ENCODE measurements around the gene SAP30L. TPM values are rescaled to one million over a fixed set of nuclear protein-coding genes. Genes with fewer than 3 reads are reported as not detected.

Gene SAP30L
- total and polyA plus RNA-seq, 2 of the 4 experiments (the other 2 are of a cell fraction) = 9.7 to 17.6 TPM

DNA sequence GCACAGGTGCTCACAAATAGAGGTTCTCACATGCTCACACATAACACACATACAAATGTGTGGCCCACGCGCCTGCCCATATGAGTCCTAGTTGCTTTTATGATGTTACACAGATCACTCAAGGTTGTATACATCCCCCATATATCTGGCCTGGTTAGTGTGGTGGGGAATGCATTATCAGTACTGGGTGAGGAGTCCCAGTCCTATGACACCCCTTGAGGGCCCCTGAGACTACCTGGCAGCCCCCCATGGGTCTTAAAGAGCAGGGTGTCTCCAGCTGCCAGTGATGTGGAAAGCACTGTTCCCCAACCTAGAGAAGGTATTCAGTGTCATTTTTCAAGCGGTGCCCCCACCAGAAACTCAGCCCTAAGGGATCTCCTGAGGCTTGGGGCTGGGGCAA is 35.0 kb downstream of the SAP30L start:
- H3K79me1 ChIP-seq (ENCODE audit: low read depth in 1 of 2, low read length in 2 of 2) = no peaks in the 10 kb centered on the region
- H3K23ac ChIP-seq (ENCODE audit: low read depth, low read length) = no peak overlapping the region
- no peak overlapping the region for H2BK120ac ChIP-seq (ENCODE audit: low read depth, low read length)
- H2BK20ac ChIP-seq (ENCODE audit: low read depth, low read length) = no peak overlapping the region
- H4K20me1 ChIP-seq (ENCODE audit: insufficient read depth, low read length) = no peaks in the 10 kb centered on the region; the same call in 1 of the 2 replicates
- H3K9me3 ChIP-seq (ENCODE audit: control insufficient read depth, insufficient read depth, low read length) = peaks cover 10% of the 10 kb centered on the region
- no peak overlapping the region for H2BK5ac ChIP-seq (ENCODE audit: low read depth, low read length, poor library complexity, severe bottlenecking)
- H3K18ac ChIP-seq (ENCODE audit: low read depth, low read length) = no peak overlapping the region
- H3K27me3 ChIP-seq (ENCODE audit: control insufficient read depth, insufficient read depth, low read length) = peaks cover 99% of the 10 kb centered on the region
- CTCF ChIA-PET = no interaction called here
- no peak overlapping the region for H2AK5ac ChIP-seq (ENCODE audit: low read depth, low read length)
- 0% methylated on average over 1 of the region's 3 CpGs; no CpG with 5 or more reads in 1 of the 2 experiments for WGBS, 2 experiments (ENCODE audit: extremely low coverage in 2 of 2, insufficient read length in 1 of 2)
- BruUV-seq (replicated peaks) = no TSS peak
- POLR2A ChIA-PET (ENCODE audit: unreplicated experiment) = no interaction called here
- no peak overlapping the region for H3K14ac ChIP-seq (replicated peaks; ENCODE audit: low read depth, low read length)
- H2AK9ac ChIP-seq (replicated peaks; ENCODE audit: low read depth, low read length, poor library complexity) = no peak overlapping the region
- no peak overlapping the region for H2AFZ ChIP-seq (replicated peaks; ENCODE audit: low read length, poor library complexity)
- in situ Hi-C loops (cut with MboI; ENCODE audit: low sequenced_read_pairs) (no loop called here), dilution Hi-C loops (cut with HindIII; ENCODE audit: low sequenced_read_pairs, unreplicated experiment) (no loop called here), intact Hi-C loops (cut with micrococcal nuclease) (no loop called here)
- no peak overlapping the region for H3K4me3 ChIP-seq (ENCODE audit: insufficient read depth, low read depth, low read length)
- no peaks in the 10 kb centered on the region for H3K9me1 ChIP-seq (ENCODE audit: insufficient read depth, low read length)
- ATAC-seq (ENCODE audit: low read depth) (no peak), DNase-seq (no peak)
- H3K56ac ChIP-seq (ENCODE audit: extremely low read depth, insufficient read depth, low read length) = no peak overlapping the region
- no peak overlapping the region for H3K27ac ChIP-seq (ENCODE audit: insufficient read depth, low read length)
- no peak overlapping the region for H3K9ac ChIP-seq (ENCODE audit: low read depth, low read length)
- H4K8ac ChIP-seq (ENCODE audit: low read depth in 2 of 2, low read length in 2 of 2) = no peak overlapping the region
- no peak overlapping the region for H4K5ac ChIP-seq (ENCODE audit: low read depth, low read length)
- no peaks in the 10 kb centered on the region for H3K36me3 ChIP-seq (ENCODE audit: control insufficient read depth, insufficient read depth, low read length)
- H3K4ac ChIP-seq (ENCODE audit: low read depth, low read length) = no peak overlapping the region
- H3K4me1 ChIP-seq (ENCODE audit: control insufficient read depth, insufficient read depth, low read length) = peaks cover 2% of the 10 kb centered on the region; the same call in 1 of the 2 replicates
- TF ChIP-seq, protein P1, sequence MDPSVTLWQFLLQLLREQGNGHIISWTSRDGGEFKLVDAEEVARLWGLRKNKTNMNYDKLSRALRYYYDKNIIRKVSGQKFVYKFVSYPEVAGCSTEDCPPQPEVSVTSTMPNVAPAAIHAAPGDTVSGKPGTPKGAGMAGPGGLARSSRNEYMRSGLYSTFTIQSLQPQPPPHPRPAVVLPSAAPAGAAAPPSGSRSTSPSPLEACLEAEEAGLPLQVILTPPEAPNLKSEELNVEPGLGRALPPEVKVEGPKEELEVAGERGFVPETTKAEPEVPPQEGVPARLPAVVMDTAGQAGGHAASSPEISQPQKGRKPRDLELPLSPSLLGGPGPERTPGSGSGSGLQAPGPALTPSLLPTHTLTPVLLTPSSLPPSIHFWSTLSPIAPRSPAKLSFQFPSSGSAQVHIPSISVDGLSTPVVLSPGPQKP (IDR thresholded peaks at IDR 0.05; ENCODE audit: borderline replicate concordance, low read depth, low read length) = no peak
- no peak for TF ChIP-seq RCOR1 (IDR thresholded peaks at IDR 0.05; ENCODE audit: insufficient replicate concordance, low read length)
- no peak for TF ChIP-seq MAZ (IDR thresholded peaks at IDR 0.05; ENCODE audit: borderline replicate concordance, low read depth, low read length)
- no peak for TF ChIP-seq RFX5 (IDR thresholded peaks at IDR 0.05; ENCODE audit: low read depth, low read length)
- no peak for TF ChIP-seq POLR2A (IDR thresholded peaks at IDR 0.05; ENCODE audit: low read depth, low read length)
- no peak for TF ChIP-seq CHD1 (IDR thresholded peaks at IDR 0.05; ENCODE audit: low read depth, low read length)
- TF ChIP-seq MAFK (IDR thresholded peaks at IDR 0.05; ENCODE audit: low read depth, low read length) = no peak
- TF ChIP-seq, protein P2, sequence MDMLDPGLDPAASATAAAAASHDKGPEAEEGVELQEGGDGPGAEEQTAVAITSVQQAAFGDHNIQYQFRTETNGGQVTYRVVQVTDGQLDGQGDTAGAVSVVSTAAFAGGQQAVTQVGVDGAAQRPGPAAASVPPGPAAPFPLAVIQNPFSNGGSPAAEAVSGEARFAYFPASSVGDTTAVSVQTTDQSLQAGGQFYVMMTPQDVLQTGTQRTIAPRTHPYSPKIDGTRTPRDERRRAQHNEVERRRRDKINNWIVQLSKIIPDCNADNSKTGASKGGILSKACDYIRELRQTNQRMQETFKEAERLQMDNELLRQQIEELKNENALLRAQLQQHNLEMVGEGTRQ (IDR thresholded peaks at IDR 0.05; ENCODE audit: low read depth, low read length) = no peak
- TF ChIP-seq MXI1 (IDR thresholded peaks at IDR 0.05; ENCODE audit: borderline replicate concordance, low read depth, low read length) = no peak
- no peak for TF ChIP-seq SMC3 (IDR thresholded peaks at IDR 0.05; ENCODE audit: low read depth, low read length)
- no peak for TF ChIP-seq FOS (IDR thresholded peaks at IDR 0.05; ENCODE audit: low read depth, low read length)
- no peak for TF ChIP-seq RAD21 (IDR thresholded peaks at IDR 0.05; ENCODE audit: low read length)
- TF ChIP-seq, protein P3, sequence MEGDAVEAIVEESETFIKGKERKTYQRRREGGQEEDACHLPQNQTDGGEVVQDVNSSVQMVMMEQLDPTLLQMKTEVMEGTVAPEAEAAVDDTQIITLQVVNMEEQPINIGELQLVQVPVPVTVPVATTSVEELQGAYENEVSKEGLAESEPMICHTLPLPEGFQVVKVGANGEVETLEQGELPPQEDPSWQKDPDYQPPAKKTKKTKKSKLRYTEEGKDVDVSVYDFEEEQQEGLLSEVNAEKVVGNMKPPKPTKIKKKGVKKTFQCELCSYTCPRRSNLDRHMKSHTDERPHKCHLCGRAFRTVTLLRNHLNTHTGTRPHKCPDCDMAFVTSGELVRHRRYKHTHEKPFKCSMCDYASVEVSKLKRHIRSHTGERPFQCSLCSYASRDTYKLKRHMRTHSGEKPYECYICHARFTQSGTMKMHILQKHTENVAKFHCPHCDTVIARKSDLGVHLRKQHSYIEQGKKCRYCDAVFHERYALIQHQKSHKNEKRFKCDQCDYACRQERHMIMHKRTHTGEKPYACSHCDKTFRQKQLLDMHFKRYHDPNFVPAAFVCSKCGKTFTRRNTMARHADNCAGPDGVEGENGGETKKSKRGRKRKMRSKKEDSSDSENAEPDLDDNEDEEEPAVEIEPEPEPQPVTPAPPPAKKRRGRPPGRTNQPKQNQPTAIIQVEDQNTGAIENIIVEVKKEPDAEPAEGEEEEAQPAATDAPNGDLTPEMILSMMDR (conservative IDR thresholded peaks at IDR 0.05; ENCODE audit: low read depth, low read length) = no peak
- TF ChIP-seq BHLHE40 (IDR thresholded peaks at IDR 0.05; ENCODE audit: low read depth, low read length) = no peak
- no peak for TF ChIP-seq CEBPB (IDR thresholded peaks at IDR 0.05; ENCODE audit: low read depth, low read length)
- TF ChIP-seq NFE2L2 (IDR thresholded peaks at IDR 0.05; ENCODE audit: low read depth, low read length) = no peak
- H4K91ac ChIP-seq (ENCODE audit: insufficient read depth, low read depth, low read length) = no peak overlapping the region
- no peak overlapping the region for H3K4me2 ChIP-seq (ENCODE audit: low read depth, low read length)
- no peak overlapping the region for H2BK15ac ChIP-seq (ENCODE audit: low read depth, low read length)

Measured in IMR-90 (cell line).